HG03520 (cell line): ENCODE data around the gene RNF220.

Experiments used
- ATAC-seq: cut with Tn5 transposase; IDR thresholded peaks from one replicate; pipeline ENCODE4 v1.9.1; 2021; ENCODE audit warnings: mild to moderate bottlenecking, moderate library complexity; ENCODE audit not compliant: unreplicated experiment

RNF220 gene

GRCh38 chr1:44405031-44405797 lies at the start of gene RNF220:
Gene RNF220, plus strand, starts transcription at chr1:44405255.
- ATAC-seq: no peak

GRCh38 chr1:44355582-44356305 lies 49.3 kb upstream of the RNF220 start:
- no peak for ATAC-seq

- no peak for ATAC-seq
These were observed 47.3 kb upstream of the RNF220 start for GRCh38 chr1:44357710-44358109.

- ATAC-seq: no peak
These were observed 45.7 kb upstream of the RNF220 start for GRCh38 chr1:44359234-44359935.

- ATAC-seq: no peak
These were observed 43.6 kb upstream of the RNF220 start for GRCh38 chr1:44361478-44361877.

GRCh38 chr1:44366371-44366975 lies 38.6 kb upstream of the RNF220 start:
- ATAC-seq: no peak

GRCh38 chr1:44367944-44368343 lies 37.1 kb upstream of the RNF220 start:
- no peak for ATAC-seq

- no peak for ATAC-seq
These were observed 36.4 kb upstream of the RNF220 start for GRCh38 chr1:44368471-44369151.

- no peak for ATAC-seq
These were observed 33.8 kb upstream of the RNF220 start for GRCh38 chr1:44371206-44371605.

- no peak for ATAC-seq
These were observed 29.5 kb upstream of the RNF220 start for GRCh38 chr1:44375547-44375946.

GRCh38 chr1:44377925-44378784 lies 26.9 kb upstream of the RNF220 start:
- no peak for ATAC-seq

GRCh38 chr1:44380666-44381177 lies 24.3 kb upstream of the RNF220 start:
- no peak for ATAC-seq

GRCh38 chr1:44388551-44388950 lies 16.5 kb upstream of the RNF220 start:
- no peak for ATAC-seq

- ATAC-seq: no peak
These were observed 15.6 kb upstream of the RNF220 start for GRCh38 chr1:44389437-44389836.

GRCh38 chr1:44390277-44390676 lies 14.8 kb upstream of the RNF220 start:
- ATAC-seq: no peak

- ATAC-seq: no peak
These were observed 3.5 kb upstream of the RNF220 start for GRCh38 chr1:44401256-44402228.

GRCh38 chr1:44405798-44406736 lies 1.0 kb downstream of the RNF220 start:
- ATAC-seq: no peak
